Neuronal stem cell (in vitro differentiated cells): ENCODE data around the gene SPDYE3.
"Not testable (repeated sequence)": the region's sequence is repeated elsewhere in the genome, so short reads cannot be mapped to it uniquely, and the experiment has no call there.

Experiments used
- DNase-seq: peaks from one replicate; pipeline ENCODE4 v3.0.0-alpha.2; 2013; ENCODE audit warnings: low spot score
- H2AFZ ChIP-seq: one replicate; pipeline ENCODE4 v1.6.1; 2013; ENCODE audit warnings: mild to moderate bottlenecking, low read length, inconsistent platforms
- H2AK5ac ChIP-seq: 2 replicates; pipeline ENCODE4 v1.6.1; 2013; ENCODE audit warnings: low read depth, mild to moderate bottlenecking, inconsistent platforms, low read length, moderate library complexity, mixed read lengths
- H2BK120ac ChIP-seq: 2 replicates; pipeline ENCODE4 v1.6.1; 2013; ENCODE audit warnings: low read depth, mild to moderate bottlenecking, inconsistent platforms, low read length, moderate library complexity, mixed read lengths
- H2BK12ac ChIP-seq: one replicate; pipeline ENCODE4 v1.6.1; 2013; ENCODE audit warnings: low read length, inconsistent platforms
- H2BK15ac ChIP-seq: 2 replicates; pipeline ENCODE4 v1.6.1; 2013; ENCODE audit warnings: mild to moderate bottlenecking, low read length, inconsistent platforms, mixed read lengths
- H2BK5ac ChIP-seq: one replicate; pipeline ENCODE4 v1.6.1; 2013; ENCODE audit warnings: inconsistent platforms, mild to moderate bottlenecking, low read length, moderate library complexity
- H3K14ac ChIP-seq: one replicate; pipeline ENCODE4 v1.6.1; 2013; ENCODE audit warnings: low read length, inconsistent platforms
- H3K18ac ChIP-seq: 2 replicates; pipeline ENCODE4 v1.6.1; 2013; ENCODE audit warnings: low read length, inconsistent platforms
- H3K23ac ChIP-seq: 2 replicates; pipeline ENCODE4 v1.6.1; 2013; ENCODE audit warnings: low read depth, mild to moderate bottlenecking, mixed read lengths, low read length, inconsistent platforms; ENCODE audit not compliant: poor library complexity
- H3K27ac ChIP-seq: replicated peaks from 3 replicates; pipeline ENCODE4 v1.5.1; 2013; ENCODE audit warnings: low read length, inconsistent platforms
- H3K27me3 ChIP-seq, 3 experiments: 2 replicates each; pipeline ENCODE4 v1.6.1; 2013; ENCODE audit warnings: low read length in 3 of 3, mild to moderate bottlenecking in 2 of 3, inconsistent platforms in 1 of 3, low read depth in 1 of 3, mixed read lengths in 1 of 3, moderate library complexity in 1 of 3; ENCODE audit not compliant: control insufficient read depth in 3 of 3, insufficient read depth in 3 of 3
- H3K36me3 ChIP-seq, 2 donors: replicated peaks in 1 of 2; 2 replicates each; pipeline ENCODE4 v1.6.1; 2013; ENCODE audit warnings: low read length in 2 of 2; ENCODE audit not compliant: control insufficient read depth in 2 of 2, insufficient read depth in 2 of 2
- H3K4ac ChIP-seq: 2 replicates; pipeline ENCODE4 v1.6.1; 2013; ENCODE audit warnings: inconsistent platforms, mild to moderate bottlenecking, low read length, moderate library complexity
- H3K4me1 ChIP-seq, 2 donors: 1 replicate in 1 of 2; 2 replicates in 1 of 2; pipeline ENCODE4 v1.6.1; 2013; ENCODE audit warnings: low read length in 2 of 2, low read depth in 1 of 2; ENCODE audit not compliant: control insufficient read depth in 2 of 2, insufficient read depth in 1 of 2
- H3K4me2 ChIP-seq: one replicate; pipeline ENCODE4 v1.6.1; 2013; ENCODE audit warnings: mild to moderate bottlenecking, low read length, inconsistent platforms; ENCODE audit not compliant: insufficient read depth, poor library complexity, severe bottlenecking
- H3K4me3 ChIP-seq, 2 donors: 2 replicates each; pipeline ENCODE4 v1.5.1; 2013; ENCODE audit warnings: low read length in 2 of 2, mild to moderate bottlenecking in 2 of 2, inconsistent platforms in 1 of 2, moderate library complexity in 1 of 2
- H3K79me1 ChIP-seq: one replicate; pipeline ENCODE4 v1.6.1; 2013; ENCODE audit warnings: low read depth, mild to moderate bottlenecking, inconsistent platforms, low read length, moderate library complexity
- H3K9ac ChIP-seq: one replicate; pipeline ENCODE4 v1.6.1; 2013; ENCODE audit warnings: mild to moderate bottlenecking, low read depth, low read length, inconsistent platforms; ENCODE audit not compliant: poor library complexity
- H3K9me3 ChIP-seq, 2 donors: replicated peaks in 1 of 2; 2 replicates each; pipeline versions ENCODE3 to v1.6.1; 2013; ENCODE audit warnings: low read length in 2 of 2, mild to moderate bottlenecking in 2 of 2, inconsistent platforms in 1 of 2, low read depth in 1 of 2, mixed read lengths in 1 of 2, moderate library complexity in 1 of 2; ENCODE audit not compliant: control insufficient read depth in 2 of 2, insufficient read depth in 1 of 2
- H4K8ac ChIP-seq: one replicate; pipeline ENCODE4 v1.6.1; 2013; ENCODE audit warnings: low read depth, mild to moderate bottlenecking, inconsistent platforms, low read length, moderate library complexity
- H4K91ac ChIP-seq: one replicate; pipeline ENCODE4 v1.6.1; 2013; ENCODE audit warnings: low read length, low read depth, mild to moderate bottlenecking, inconsistent platforms; ENCODE audit not compliant: poor library complexity
- WGBS, 2 donors: extraction: QIAGEN DNeasy Blood & Tissue Kit; methylation state at CpG; one replicate each; pipeline ENCODE4 v1.1.7; 2013; ENCODE audit warnings: missing lambda C conversion rate in 2 of 2, mixed read lengths in 1 of 2; ENCODE audit not compliant: insufficient read length in 2 of 2, insufficient replicate concordance in 1 of 2; ENCODE audit errors: extremely low coverage in 2 of 2; 5-methylcytosine and 5-hydroxymethylcytosine counted together

The SPDYE3 gene

GRCh38 chr7:100264669-100265165 is 42.8 kb upstream of the SPDYE3 start:
- H2BK15ac ChIP-seq, DNase-seq: not testable (repeated sequence)

GRCh38 chr7:100265851-100266250 is 41.7 kb upstream of the SPDYE3 start:
- not testable (repeated sequence) for H3K4ac ChIP-seq, H3K23ac ChIP-seq, H4K8ac ChIP-seq, H3K4me1 ChIP-seq, H2BK5ac ChIP-seq, H3K4me2 ChIP-seq, H3K36me3 ChIP-seq, H2BK12ac ChIP-seq, H3K27me3 ChIP-seq, H3K9ac ChIP-seq, H3K27ac ChIP-seq, H3K9me3 ChIP-seq, H3K18ac ChIP-seq, H4K91ac ChIP-seq, H2BK15ac ChIP-seq, H3K14ac ChIP-seq, DNase-seq, H2AK5ac ChIP-seq, H2BK120ac ChIP-seq, H3K4me3 ChIP-seq, H2AFZ ChIP-seq
- no CpG with 5 or more reads among the region's 5 CpGs for WGBS, 2 donors
- peaks cover 12% of the 10 kb centered on the region for H3K79me1 ChIP-seq

More at GRCh38 chr7:100264669-100265165, 42.8 kb upstream of the SPDYE3 start:
- not testable (repeated sequence) for H3K9me3 ChIP-seq, H3K14ac ChIP-seq, H3K18ac ChIP-seq, H2BK12ac ChIP-seq, H2AFZ ChIP-seq, H3K27me3 ChIP-seq, H4K91ac ChIP-seq, H3K4ac ChIP-seq, H3K9ac ChIP-seq, H3K4me3 ChIP-seq, H3K36me3 ChIP-seq, H4K8ac ChIP-seq, H3K27ac ChIP-seq, H2AK5ac ChIP-seq, H3K4me2 ChIP-seq, H3K23ac ChIP-seq, H2BK5ac ChIP-seq, H3K4me1 ChIP-seq, H2BK120ac ChIP-seq
- peaks cover 12% of the 10 kb centered on the region for H3K79me1 ChIP-seq
- no CpG with 5 or more reads among the region's 7 CpGs for WGBS, 2 donors

- Histone ChIP-seq H3K9me3 (no peaks in the 10 kb centered on the region), H2AFZ (no peak overlapping the region), H3K4me3 (no peak overlapping the region), H2BK5ac (no peak overlapping the region), H3K4me2 (no peak overlapping the region), H3K4ac (no peak overlapping the region), H3K79me1 (peaks cover 12% of the 10 kb centered on the region), H3K9ac (no peak overlapping the region), H2BK12ac (no peak overlapping the region), H4K91ac (no peak overlapping the region), H2AK5ac (peak overlapping the region; percentile 43), H3K14ac (no peak overlapping the region), H3K18ac (no peak overlapping the region), H2BK15ac (no peak overlapping the region), H2BK120ac (no peak overlapping the region), H4K8ac (no peak overlapping the region), H3K4me1 (peaks cover 4 to 10% of the 10 kb centered on the region in 2 donors), H3K23ac (no peak overlapping the region), H3K27ac (no peak overlapping the region), H3K27me3 (no peaks in the 10 kb centered on the region), H3K36me3 (peaks cover 1 to 3% of the 10 kb centered on the region in 2 donors)
- no peak for DNase-seq
- no CpG with 5 or more reads among the region's 10 CpGs for WGBS, 2 donors
Measured at GRCh38 chr7:100266576-100267354, 40.7 kb upstream of the SPDYE3 start.

- H3K79me1 ChIP-seq, result peaks cover 12% of the 10 kb centered on the region
- H4K8ac ChIP-seq, result no peak overlapping the region
- H3K9ac ChIP-seq, result no peak overlapping the region
- no peak overlapping the region for H2BK5ac ChIP-seq
- no peak overlapping the region for H3K23ac ChIP-seq
- H3K9me3 ChIP-seq, result no peaks in the 10 kb centered on the region
- peaks cover 4 to 10% of the 10 kb centered on the region in 2 donors for H3K4me1 ChIP-seq
- no peak overlapping the region for H3K27ac ChIP-seq
- no peak overlapping the region for H2AK5ac ChIP-seq
- H3K4me2 ChIP-seq, result no peak overlapping the region
- WGBS, 2 donors, result no CpG with 5 or more reads among the region's 6 CpGs
- H2BK120ac ChIP-seq, result no peak overlapping the region
- no peak overlapping the region for H2AFZ ChIP-seq
- H3K4ac ChIP-seq, result no peak overlapping the region
- no peaks in the 10 kb centered on the region for H3K27me3 ChIP-seq
- H4K91ac ChIP-seq, result no peak overlapping the region
- H2BK12ac ChIP-seq, result no peak overlapping the region
- H3K18ac ChIP-seq, result no peak overlapping the region
- peaks cover 1 to 3% of the 10 kb centered on the region in 2 donors for H3K36me3 ChIP-seq
- DNase-seq, result no peak
- H3K14ac ChIP-seq, result no peak overlapping the region
- no peak overlapping the region for H3K4me3 ChIP-seq
- H2BK15ac ChIP-seq, result no peak overlapping the region
Measured at GRCh38 chr7:100267648-100268047, 39.9 kb upstream of the SPDYE3 start.
